Caco-2 (cell line): ENCODE results near the gene PSRC1. TPM values are rescaled to one million over a fixed set of nuclear protein-coding genes. Genes with fewer than 3 reads are reported as not detected.

Experiments used
- BruUV-seq: library from RNA; stranded (reverse); fragments of 400-500 nt; replicated peaks from 2 replicates; lab custom pipeline; 2021; lab: Mats Ljungman, UMichigan
- CTCF ChIA-PET: fragments of 300-600 bp; sonication (Branson Sonifier 250); formaldehyde crosslinking; loops from one replicate; lab custom pipeline; 2022; ENCODE audit warnings: antibody characterized with exemption; lab: Charles Lee
- POLR2A ChIA-PET: fragments of 300-600 bp; sonication (Branson Sonifier 250); formaldehyde crosslinking; loops from one replicate; lab custom pipeline; 2022; ENCODE audit warnings: antibody characterized with exemption; lab: Charles Lee
- DNase-seq, 2 experiments: peaks; one replicate each; pipeline versions ENCODE4 v3.0.0 to v3.0.0-alpha.2; 2020 to 2022
- H3K27me3 ChIP-seq: replicated peaks from 2 replicates; pipeline ENCODE4 v1.6.0; 2011; ENCODE audit warnings: low read length; ENCODE audit not compliant: control insufficient read depth, insufficient read depth
- H3K36me3 ChIP-seq: 2 replicates; pipeline ENCODE4 v1.5.1; 2011; ENCODE audit warnings: low read length; ENCODE audit not compliant: control insufficient read depth, insufficient read depth
- H3K4me1 ChIP-seq: fragments of 250-450 bp; sonication (Bioruptor Pico); 2 replicates; pipeline ENCODE4 v1.5.1; 2020; ENCODE audit warnings: mild to moderate bottlenecking
- H3K4me3 ChIP-seq: 2 replicates; pipeline ENCODE4 v1.5.1; 2011; ENCODE audit warnings: low read depth, mild to moderate bottlenecking, control low read depth, low read length
- H3K9me3 ChIP-seq: fragments of 250-450 bp; sonication (Bioruptor Pico); 2 replicates; pipeline ENCODE4 v1.5.1; 2020; ENCODE audit warnings: mild to moderate bottlenecking, moderate library complexity
- H3K27ac Mint-ChIP-seq: one replicate; pipeline ENCODE4 v1.8.0; 2022; ENCODE audit warnings: mixed read lengths; ENCODE audit not compliant: unreplicated experiment
- H3K27me3 Mint-ChIP-seq: one replicate; pipeline ENCODE4 v1.8.0; 2022; ENCODE audit warnings: mixed read lengths; ENCODE audit not compliant: insufficient read depth, unreplicated experiment
- H3K36me3 Mint-ChIP-seq: one replicate; pipeline ENCODE4 v1.8.0; 2022; ENCODE audit warnings: mild to moderate bottlenecking, mixed read lengths; ENCODE audit not compliant: insufficient read depth, unreplicated experiment
- H3K4me1 Mint-ChIP-seq: one replicate; pipeline ENCODE4 v1.8.0; 2022; ENCODE audit warnings: low read depth, mixed read lengths; ENCODE audit not compliant: unreplicated experiment
- H3K4me3 Mint-ChIP-seq: one replicate; pipeline ENCODE4 v1.8.0; 2022; ENCODE audit warnings: mild to moderate bottlenecking, moderate library complexity, mixed read lengths; ENCODE audit not compliant: unreplicated experiment
- H3K9me3 Mint-ChIP-seq: one replicate; pipeline ENCODE4 v1.8.0; 2022; ENCODE audit warnings: mixed read lengths; ENCODE audit not compliant: unreplicated experiment
- CTCF ChIP-seq, 2 experiments: fragments of 200-600 bp in 1 of 2; IDR thresholded peaks; 1 replicate in 1 of 2; 2 replicates in 1 of 2; pipeline versions ENCODE4 v1.5.1 to v1.8.0; 2011 to 2022; ENCODE audit warnings: antibody characterized with exemption in 1 of 2, control low read depth in 1 of 2, inconsistent platforms in 1 of 2, low read depth in 1 of 2, low read length in 1 of 2, mild to moderate bottlenecking in 1 of 2, moderate library complexity in 1 of 2; ENCODE audit not compliant: insufficient read depth in 1 of 2, severe bottlenecking in 1 of 2, unreplicated experiment in 1 of 2
- intact Hi-C: fragments of 100-400 bp; cut with micrococcal nuclease; formaldehyde crosslinking; loops from one replicate; pipeline ENCODE4 v1.10.0; 2022; ENCODE audit not compliant: unreplicated experiment
- total RNA-seq: library from RNA; stranded (reverse); gene quantifications from 2 replicates; pipeline ENCODE4 v1.2.3, GENCODE V29; 2022

The PSRC1 gene
- total RNA-seq, 1 experiment from 2014 or later: 24.9 TPM

- Mint-ChIP-seq H3K27me3 (no peaks in the 10 kb centered on the region), H3K4me1 (peaks cover 15% of the 10 kb centered on the region), H3K36me3 (peaks cover 8% of the 10 kb centered on the region), H3K4me3 (peak overlapping the region; percentile 63), H3K27ac (peak overlapping the region; percentile 31), H3K9me3 (no peaks in the 10 kb centered on the region)
- Histone ChIP-seq H3K27me3 (no peaks in the 10 kb centered on the region), H3K36me3 (no peaks in the 10 kb centered on the region), H3K4me1 (peaks cover 45% of the 10 kb centered on the region), H3K9me3 (no peaks in the 10 kb centered on the region), H3K4me3 (peak overlapping the region; percentile 22)
- no peak for TF ChIP-seq CTCF (IDR thresholded peaks at IDR 0.05; ENCODE audit: insufficient read depth in 1 of 2, low read depth in 1 of 2, low read length in 1 of 2, severe bottlenecking in 1 of 2, unreplicated experiment in 1 of 2)
- BruUV-seq: no TSS peak
- POLR2A ChIA-PET: no interaction called here
- intact Hi-C loops: loop anchor here (1.0 kb wide), 2 partner anchors 8 to 12 kb away; partner anchors contain the start of gene PSRC1
- peak; percentile 83 to 87 for DNase-seq
- CTCF ChIA-PET: no interaction called here
These were observed 8.1 kb downstream of the PSRC1 start for GRCh38 chr1:109274533-109275476.

- peak in 1 of 2 experiments; percentile 31 for DNase-seq
- H3K4me3 Mint-ChIP-seq: peak overlapping the region; percentile 63
- H3K27me3 Mint-ChIP-seq: no peaks in the 10 kb centered on the region
- Histone ChIP-seq H3K27me3 (no peaks in the 10 kb centered on the region), H3K36me3 (no peaks in the 10 kb centered on the region), H3K4me3 (peak overlapping the region; percentile 4), H3K9me3 (no peaks in the 10 kb centered on the region), H3K4me1 (peaks cover 45% of the 10 kb centered on the region)
- H3K9me3 Mint-ChIP-seq: no peaks in the 10 kb centered on the region
- intact Hi-C loops: loop anchor here (1.0 kb wide), 1 partner anchor 10 kb away; the partner anchor contains the start of gene PSRC1
- CTCF ChIA-PET: interaction anchor here (0.5 to 0.6 kb wide), 2 partner anchors 40 to 182 kb away, joined by 3 read pairs; no protein-coding TSS in a partner anchor
- H3K27ac Mint-ChIP-seq: peak overlapping the region; percentile 31
- no peak for TF ChIP-seq CTCF (IDR thresholded peaks at IDR 0.05; ENCODE audit: insufficient read depth in 1 of 2, low read depth in 1 of 2, low read length in 1 of 2, severe bottlenecking in 1 of 2, unreplicated experiment in 1 of 2)
- H3K36me3 Mint-ChIP-seq: peaks cover 8% of the 10 kb centered on the region
- peaks cover 15% of the 10 kb centered on the region for H3K4me1 Mint-ChIP-seq
- POLR2A ChIA-PET: no interaction called here
- no TSS peak for BruUV-seq
These were observed 9.2 kb downstream of the PSRC1 start for GRCh38 chr1:109273570-109274288.
